GM19193 (cell line): ENCODE results near the gene SLC49A3.

Source experiments
- POLR2A ChIP-seq: IDR thresholded peaks from 4 replicates; pipeline ENCODE4 v1.6.1; 2011; ENCODE audit not compliant: insufficient read depth, insufficient read length; ENCODE audit errors: extremely low read depth

The SLC49A3 gene

DNA sequence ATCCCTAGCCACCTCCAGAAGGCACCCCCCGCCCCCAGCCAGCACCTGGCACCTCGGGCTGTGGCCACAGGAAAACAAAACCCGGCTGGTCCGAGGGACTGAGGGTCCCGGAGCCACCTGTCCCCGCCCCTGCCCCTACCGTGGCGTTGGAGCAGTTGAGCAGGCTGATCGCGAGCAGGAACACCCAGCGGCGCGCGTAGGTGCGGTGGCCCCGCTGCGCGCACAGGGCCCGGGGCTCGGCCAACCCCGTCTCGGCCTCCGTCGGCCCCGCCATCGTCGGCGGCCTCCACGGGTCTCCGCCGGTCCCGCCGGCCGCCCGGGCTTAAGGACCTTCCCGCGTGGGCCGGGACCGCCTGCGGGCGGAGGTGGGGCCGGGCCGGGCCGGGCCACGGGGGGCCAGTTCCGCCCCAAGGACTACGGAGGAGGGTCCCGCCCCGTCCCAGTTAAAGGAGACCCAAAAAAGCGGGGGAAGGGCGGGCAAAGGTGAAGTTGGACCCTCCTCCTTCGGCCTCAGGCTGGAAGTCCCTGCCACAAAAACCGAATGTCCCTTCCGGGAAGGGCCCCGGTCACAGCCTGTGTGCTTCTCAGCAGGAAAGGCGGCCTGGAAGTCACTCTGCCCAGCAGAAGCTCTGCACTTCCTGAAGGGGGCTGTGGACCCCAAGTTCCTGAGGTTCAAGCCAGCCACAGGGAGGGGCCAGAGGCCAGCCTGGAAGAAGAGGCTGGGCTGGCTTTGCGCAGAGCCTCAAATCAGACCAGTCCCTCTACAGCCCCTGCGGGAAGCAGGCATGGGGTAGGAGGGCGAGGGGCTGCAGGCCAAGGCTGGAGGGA, at the start of gene SLC49A3:
Gene SLC49A3 (minus strand): TSS at position 298 of the 828 bp plus-strand sequence. CDS start 24 bp downstream, at position 274.
- TF ChIP-seq POLR2A = no peak

DNA sequence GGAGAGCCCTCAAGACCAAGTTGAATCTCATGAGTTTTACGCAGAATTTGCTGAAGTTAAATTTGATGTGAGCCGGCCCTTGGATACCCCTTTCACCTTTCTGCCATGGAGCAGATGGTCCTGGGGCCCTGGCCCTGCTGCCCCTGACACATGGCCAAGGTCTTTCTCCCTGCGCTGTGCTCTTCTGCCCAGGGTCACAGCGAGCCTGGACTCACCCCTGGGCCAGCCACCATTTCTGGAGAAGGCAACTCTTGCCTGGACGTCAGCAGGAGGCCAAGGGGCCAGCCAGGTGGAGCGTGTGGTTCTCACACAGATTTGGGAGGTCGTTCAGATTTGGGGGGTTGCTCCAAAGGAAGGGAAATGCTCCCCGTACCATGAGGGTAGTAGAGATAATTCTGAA, 46.6 kb upstream of the SLC49A3 start:
- TF ChIP-seq POLR2A = no peak

DNA sequence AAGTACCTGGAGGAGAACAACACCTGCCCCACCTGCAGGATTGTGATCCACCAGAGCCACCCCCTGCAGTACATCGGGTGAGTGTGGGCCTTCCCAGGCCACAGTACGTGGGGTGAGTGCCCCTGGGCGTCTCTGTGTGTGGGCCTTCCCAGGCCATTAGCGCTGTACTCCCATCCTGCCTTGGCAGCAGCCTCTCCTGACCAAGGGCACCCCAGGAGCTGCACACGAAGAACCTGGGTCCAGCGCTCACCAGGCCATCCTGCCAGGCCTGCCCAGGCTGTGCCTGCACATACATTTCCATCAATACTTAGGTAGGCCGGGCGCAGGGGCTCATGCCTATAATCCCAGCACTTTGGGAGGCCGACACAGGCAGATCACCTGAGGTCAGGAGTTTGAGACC, 46.0 kb upstream of the SLC49A3 start:
- TF ChIP-seq POLR2A = no peak

DNA sequence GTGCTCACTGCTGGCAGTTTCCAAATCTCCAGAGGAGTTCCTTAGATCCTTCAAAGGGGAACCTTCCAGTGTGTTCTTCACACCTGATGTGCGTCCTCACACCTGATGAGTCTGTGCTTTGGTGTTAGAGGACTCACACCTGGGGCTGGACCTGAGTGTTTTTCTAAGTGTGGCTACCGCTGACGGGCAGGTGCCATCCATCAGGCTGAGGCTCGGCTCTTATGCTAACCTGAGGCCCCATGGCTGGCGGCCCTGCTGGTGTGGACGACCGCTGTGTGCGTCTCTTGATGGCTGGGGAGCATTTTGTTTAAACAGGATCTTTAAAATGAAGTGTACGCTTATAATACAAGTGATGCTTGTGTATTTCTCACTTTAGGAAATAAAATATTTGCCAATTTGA, 45.1 kb upstream of the SLC49A3 start:
- TF ChIP-seq POLR2A = no peak

DNA sequence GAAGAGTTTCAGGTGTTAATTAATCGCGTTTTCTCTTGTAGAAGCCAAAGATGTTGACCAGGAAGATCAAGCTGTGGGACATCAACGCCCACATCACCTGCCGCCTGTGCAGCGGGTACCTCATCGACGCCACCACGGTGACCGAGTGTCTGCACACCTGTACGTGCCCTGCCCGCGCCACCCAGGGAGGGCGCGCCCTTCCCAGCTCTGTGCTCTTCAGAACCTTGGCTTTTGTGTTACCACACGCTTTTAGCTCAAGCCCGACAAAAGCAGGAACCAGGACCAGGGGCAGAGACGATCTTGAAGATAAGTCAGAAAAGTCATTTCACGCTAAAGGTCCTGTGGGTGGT, 44.7 kb upstream of the SLC49A3 start:
- TF ChIP-seq POLR2A = no peak

DNA sequence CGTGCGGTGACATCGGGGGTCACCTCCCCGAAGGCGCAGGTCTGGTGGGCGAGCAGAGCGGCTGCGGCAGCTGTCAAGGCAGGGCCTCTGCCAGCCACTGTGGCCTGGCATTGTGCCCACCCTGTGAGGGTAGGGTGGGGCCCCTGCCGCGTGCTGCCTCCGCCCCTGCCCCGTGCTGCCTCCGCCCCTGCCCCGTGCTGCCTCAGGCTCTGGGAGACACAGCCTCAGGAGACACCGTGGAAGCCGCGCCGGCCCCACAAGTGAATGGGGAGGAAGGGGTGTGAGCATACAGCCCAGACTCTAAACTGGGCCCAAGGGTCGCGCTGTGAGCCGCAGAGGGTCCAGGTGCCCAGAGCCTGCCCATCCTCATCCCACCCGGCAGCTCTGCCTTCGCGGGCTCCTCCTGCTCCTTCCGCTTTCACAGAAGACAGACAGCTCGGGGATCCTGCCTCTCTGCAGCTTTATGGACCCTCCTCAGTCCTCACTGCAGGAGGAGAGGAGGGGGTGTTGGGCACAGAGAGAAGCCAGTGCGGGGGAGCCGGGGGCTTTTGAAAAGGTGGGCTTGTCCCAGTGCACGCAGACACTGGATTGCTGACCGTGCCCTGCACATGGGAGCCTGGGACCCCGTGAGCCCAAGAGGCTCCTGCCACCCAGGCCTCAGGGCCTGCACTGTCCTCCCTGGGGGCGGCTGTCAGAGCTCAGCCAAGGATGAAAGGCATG, 44.1 kb upstream of the SLC49A3 start:
- no peak for TF ChIP-seq POLR2A

DNA sequence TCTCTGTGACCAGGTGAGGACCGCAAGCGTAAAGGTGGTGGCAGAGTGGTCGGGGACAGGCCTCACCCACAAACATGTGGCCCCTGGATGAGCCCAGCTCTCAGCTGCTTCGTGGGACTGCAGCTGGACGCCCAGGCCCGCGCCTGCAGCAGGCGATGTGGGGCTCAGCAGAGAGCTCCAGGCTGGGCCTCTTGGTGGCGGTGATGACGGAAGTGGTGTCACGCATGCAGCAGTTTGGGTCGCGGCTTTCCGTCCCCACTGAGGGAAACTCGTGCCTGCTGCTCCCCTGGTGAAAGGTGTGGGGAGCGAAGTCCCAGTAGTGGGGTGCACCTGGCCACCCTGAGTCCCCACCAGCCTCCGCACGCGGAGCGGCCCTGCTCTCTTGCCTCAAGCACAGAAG, 43.5 kb upstream of the SLC49A3 start:
- no peak for TF ChIP-seq POLR2A

DNA sequence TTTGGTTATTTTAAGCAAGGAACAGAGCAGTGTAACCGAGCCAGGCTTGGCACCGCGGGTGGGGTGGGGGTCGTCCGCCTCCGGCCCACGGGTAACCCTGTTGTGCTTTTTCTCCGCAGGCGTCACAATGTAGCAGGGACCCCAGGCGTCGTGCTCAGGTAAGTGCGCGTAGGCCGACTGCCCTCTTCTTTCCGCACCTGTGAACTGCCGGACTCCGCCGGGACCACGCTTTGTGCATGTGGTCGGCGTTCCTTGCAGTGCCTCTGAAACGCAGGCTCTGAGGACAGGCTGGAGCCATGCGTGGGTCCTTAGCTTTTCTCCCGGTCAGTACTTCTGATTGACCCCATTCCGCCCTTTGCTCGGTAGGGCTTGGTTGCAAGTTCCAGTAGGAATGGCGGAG, 41.6 kb upstream of the SLC49A3 start:
- TF ChIP-seq POLR2A = no peak

DNA sequence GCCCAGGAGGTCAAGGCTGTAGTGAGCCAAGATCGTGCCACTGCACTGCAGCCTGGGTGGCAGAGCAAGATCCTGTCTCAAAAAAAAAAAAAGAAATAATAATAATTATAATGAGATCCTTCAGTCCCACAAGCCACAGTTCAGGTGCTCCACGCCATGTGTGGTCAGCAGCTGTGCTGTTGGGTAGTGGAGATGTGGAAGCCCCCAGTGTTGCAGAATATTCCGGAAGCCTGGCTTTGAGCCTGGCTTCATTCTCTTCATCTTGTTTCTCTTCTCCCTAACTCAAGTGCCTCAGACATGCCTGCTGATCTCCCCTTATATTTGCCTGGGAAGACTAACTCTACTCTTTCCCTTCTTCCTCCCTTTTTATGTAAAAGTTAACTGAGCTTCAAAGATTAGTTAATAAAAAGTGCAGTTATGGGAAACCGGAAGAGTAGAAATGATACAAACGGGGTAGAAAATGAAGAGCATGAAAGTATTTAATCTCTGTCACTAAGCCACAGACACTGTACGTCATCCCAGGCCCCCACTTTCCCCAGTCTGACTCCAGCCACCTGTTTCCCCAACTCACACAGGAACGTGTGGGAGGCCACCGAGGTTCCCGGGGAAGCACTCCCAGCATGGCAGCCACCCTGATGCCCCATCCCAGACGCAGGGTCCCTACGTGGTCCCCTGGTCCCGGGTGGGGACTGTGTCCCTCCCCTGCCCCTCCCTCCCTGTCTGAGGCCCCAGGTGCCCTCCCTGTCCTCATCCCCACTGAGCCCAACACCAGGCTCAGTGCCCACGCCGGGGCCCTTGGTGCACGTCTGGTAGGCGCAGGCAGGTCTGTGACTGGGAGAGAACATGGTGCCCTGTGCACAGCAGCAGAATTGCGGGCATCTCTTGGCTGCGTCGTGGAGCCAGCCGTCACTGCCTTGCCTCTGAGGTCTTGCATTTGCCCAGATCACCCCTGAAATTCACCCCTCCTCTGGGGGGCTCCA, 40.7 kb upstream of the SLC49A3 start:
- TF ChIP-seq POLR2A = no peak

DNA sequence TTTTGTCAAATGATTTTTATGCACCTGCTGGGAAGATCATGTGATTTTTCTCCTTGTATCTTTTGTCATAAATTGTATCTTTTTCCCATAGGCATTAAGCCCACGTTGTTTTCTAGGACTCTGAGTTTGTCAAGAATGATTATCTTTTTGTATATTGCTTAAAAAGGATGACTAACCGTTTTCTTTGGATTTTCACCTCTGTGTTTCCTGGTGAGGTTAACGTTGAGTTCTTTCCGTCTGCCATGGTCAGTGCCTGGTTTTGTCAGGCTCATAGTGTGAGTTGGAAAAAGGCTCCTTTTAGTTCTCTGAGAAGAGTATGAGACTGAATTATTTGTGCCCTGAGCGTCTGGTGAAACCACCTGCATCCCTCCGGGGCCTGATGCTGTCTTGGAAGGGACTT, 38.6 kb upstream of the SLC49A3 start:
- TF ChIP-seq POLR2A = no peak

DNA sequence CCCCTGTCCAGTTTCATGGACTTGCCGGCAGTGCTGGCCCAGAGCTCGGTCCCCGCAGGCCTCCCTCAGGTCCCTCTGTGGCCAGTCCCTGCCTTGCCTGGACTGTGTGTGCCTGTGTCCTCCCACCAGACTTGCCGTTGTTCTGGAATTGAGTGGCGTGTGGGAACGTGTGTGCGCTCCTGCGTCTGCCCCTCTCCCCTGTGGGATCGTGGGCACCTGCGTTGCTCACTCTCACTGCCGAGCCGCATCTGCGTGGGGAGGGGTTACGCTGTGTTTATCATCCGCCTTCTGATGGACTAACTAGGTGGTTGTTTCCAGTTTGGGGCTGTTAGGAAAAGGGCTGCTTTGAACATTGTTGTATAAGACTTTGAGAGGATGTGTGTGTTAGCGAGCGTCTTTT, 37.9 kb upstream of the SLC49A3 start:
- no peak for TF ChIP-seq POLR2A

DNA sequence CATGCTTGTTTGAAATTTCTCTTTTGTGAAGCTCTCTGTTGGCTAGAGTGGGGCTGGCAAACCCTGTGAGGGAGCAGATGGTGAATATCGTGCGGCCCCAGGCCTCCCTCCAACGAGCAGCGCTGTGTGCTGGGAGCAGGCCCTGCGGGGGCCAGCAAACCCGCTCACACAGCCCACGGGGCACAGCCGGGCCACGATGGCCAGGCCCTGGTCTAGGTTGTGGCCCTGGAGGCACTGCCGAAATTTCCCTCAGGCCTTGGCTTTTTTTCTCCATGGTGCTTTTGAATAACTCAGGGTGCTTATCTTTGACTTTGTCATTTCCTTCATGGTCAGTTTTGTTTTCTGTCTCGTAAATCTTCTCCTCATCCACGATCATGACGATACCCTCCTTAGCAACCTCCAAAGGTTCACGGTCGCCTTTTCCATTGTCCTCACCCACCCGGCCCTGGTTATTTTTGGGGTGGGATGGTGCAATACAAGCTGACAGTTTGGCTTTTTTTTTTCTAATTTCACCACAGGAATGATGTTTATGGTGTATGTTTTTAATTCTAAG, 37.4 kb upstream of the SLC49A3 start:
- no peak for TF ChIP-seq POLR2A

DNA sequence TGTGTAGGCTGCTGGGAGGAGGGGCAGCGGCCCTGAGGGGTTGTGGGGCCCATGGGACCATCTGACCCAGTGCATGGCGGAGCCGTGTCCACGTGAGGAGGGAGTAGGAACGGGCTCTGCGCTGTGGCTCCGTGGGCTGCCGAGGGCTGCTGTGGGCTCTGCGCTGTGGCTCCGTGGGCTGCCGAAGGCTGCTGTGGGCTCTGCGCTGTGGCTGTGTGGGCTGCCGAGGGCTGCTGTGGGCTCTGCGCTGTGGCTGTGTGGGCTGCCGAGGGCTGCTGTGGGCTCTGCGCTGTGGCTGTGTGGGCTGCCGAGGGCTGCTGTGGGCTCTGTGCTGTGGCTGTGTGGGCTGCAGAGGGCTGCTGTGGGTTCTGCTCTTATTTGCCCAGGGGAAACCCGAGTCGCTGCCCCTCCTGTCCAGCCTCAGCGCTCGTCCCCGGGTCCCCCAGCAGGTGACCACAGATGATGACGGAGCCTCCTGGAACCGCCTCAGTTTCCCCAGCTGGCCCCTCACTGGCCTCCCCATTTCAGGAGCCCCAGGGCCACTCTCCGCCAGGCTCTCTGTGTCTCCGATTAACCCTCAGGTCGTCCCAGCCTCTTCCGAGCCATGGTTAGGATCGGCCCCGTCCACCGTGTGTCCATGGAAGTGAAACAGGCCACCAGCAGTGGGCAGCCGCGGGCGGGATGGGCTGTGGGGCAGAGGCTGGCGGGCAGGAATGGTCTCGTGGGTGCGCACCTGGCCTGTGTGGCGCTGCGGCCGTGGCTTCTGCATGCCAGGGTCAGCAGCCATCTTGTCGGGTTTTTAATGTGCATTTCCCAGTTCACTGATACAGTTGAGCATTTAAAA, 36.7 kb upstream of the SLC49A3 start:
- TF ChIP-seq POLR2A = no peak
